Frontal cortex (tissue), 4 donors: ENCODE data around the gene ASF1A. TPM values are rescaled to one million over a fixed set of nuclear protein-coding genes. Genes with fewer than 3 reads are reported as not detected.
"Not testable (repeated sequence)": the region's sequence is repeated elsewhere in the genome, so short reads cannot be mapped to it uniquely, and the experiment has no call there.

Experiments
- DNase-seq, 2 donors: peaks; one replicate each; pipeline ENCODE4 v3.0.0; 2012; ENCODE audit warnings: low spot score in 2 of 2
- FAIRE-seq: peaks from 2 replicates; lab custom pipeline; 2012; peaks lifted over from hg19 to GRCh38; lab: Jason Lieb, UNC
- total RNA-seq: library from RNA; depleted of rRNA; stranded (reverse); fragments of >200 nt; gene quantifications from one replicate; pipeline ENCODE4 v1.2.3, GENCODE V29; 2014
- donor health status: control.
- donor health status: control.
- donor health status: control.

Gene ASF1A
- total RNA-seq = 40.4 TPM

DNA sequence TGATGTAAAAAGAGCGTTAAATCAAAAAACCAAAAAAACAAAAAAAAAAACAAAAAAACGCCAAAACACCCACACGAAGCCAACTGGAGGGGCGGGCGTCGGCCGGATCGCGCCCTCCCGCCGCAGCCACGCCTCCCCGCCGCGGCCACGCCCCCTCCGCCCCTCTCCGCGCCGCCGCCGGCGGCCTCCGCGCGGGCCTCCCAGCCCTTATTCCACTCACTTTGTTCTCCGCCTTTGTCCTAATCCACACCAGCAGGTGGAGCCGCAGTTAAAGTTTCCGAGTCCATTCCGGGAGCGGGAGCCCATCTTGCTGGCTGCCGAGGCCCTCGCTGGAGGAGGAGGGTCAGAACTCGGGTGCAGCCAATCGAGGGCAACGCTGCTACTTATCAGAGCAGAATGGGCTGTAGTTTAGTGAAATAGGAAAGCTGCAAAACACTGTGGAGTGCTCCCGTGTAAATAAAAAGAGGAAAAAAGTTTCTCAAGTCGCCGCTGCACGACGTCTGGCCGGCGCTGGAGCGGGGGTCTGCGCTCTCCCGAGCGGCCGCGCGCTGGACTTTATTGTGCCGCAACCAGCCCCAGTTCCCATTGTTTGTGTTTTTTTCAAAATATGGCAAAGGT, at the start of gene ASF1A:
TSS of gene ASF1A (plus strand) at position 346 of the 618 bp plus-strand sequence. CDS start at position 608, 262 bp downstream.
- FAIRE-seq = no peak

GRCh38 chr6:118844915-118845314, 49.0 kb upstream of the ASF1A start:
- no peak for FAIRE-seq
- DNase-seq = no peak

More for the DNA sequence above, at the start of gene ASF1A:
- peak; percentile 87 to 92 for DNase-seq

DNA sequence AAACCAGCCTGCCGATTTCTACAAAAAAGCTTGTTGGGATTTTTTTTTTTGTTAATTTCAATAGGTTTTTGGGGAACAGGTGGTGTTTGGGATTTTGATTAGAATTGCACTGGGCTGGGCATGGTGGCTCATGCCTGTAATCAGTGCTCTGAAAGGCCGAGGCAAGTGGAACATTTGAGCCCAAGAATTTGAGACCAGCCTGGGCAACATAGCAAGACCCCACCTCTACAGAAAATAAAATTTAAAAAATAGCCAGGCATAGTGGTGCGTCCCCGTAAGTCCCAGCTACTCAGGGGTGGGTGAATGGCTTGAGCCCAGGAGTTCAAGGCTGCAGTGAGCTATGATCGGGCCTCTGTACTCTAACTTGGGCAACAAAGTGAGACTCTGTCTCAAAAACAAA, 40.5 kb upstream of the ASF1A start:
- no peak for DNase-seq

DNA sequence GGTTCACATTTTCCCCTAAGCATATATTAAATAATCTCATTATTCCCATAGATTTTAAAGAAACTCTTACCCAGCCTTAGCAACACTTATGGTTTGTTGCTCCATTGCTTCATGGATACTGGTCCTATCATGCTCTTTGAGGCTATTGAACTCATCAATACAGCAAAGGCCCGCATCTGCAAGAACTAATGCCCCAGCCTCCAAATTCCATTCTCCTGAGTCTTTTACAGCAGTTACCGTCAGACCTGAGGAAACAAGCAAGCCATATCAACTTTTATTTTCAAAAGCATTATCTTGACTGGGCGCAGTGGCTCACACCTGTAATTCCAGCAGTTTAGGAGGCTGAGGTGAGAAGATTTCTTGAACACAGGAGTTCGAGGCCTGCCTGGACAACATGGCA, 37.7 kb upstream of the ASF1A start:
- no peak for DNase-seq
- no peak for FAIRE-seq

More for the DNA sequence above, 40.5 kb upstream of the ASF1A start:
- FAIRE-seq = no peak

DNA sequence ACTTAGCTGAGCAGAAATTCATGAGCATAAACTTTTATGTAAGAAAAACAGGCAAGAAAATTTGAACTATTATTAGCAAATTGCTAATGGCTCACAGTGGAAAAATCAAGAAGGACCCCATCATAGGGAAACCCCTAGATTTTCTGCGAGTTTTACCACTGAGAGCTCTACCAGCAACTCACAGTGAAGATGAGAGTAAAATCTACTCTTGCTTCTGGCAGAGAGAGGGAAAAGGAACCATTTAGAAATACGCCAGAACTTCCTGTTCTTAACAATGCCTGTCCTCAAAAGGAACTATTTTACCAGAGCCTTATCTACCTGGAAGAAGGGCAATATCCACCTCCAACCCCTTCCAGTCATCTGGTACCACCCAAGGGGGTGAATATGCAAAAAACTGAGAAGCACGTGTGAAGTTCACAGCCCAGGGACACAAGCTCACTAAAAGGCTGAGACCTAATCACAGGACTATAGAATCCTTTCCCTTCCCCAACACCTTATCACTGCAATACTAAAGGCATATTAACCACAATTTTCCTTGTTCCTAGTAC, 34.4 kb upstream of the ASF1A start:
- DNase-seq (no peak), FAIRE-seq (no peak)

- FAIRE-seq (no peak), DNase-seq (no peak)
Measured at GRCh38 chr6:118860363-118860762, 33.6 kb upstream of the ASF1A start.

GRCh38 chr6:118860880-118861279, 33.1 kb upstream of the ASF1A start:
- FAIRE-seq = no peak
- no peak for DNase-seq

GRCh38 chr6:118862443-118862842, 31.5 kb upstream of the ASF1A start:
- DNase-seq = no peak
- no peak for FAIRE-seq

DNA sequence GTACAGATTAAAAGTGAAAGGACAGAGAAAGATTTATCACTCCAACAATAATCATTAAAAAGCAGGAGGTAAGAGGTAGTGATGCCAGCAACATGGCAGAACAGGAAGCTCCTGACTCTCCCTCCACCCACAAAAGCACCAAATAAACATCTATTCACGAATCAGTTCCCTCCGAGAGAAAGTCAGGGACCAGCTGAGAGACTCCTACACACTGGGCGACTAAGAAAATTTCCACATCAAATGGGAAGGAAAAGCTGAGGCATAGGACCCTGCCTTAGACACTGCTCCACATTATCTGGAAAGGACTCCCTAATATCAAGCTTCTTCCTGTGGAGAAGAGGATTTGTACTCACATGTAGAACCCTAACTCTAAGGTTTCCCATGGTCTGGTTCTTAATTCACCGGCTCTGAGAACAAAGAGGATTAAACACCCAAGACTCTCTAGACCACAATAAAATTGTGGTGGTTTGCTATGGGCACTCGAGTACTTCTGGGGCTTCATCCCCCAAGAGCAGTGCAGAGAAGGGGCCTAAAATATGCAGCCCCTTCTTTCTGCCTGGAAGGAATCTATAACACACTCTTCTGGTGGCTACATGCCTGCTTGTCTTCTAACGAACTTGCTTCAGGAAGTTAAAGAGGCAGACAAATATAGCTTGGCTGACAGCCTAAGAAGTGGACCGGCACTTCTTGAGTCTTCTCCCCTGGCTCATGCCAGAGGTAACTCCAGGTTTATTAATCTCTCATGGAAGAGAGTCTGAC, 29.4 kb upstream of the ASF1A start:
- DNase-seq (no peak), FAIRE-seq (no peak)

GRCh38 chr6:118865100-118865391, 28.9 kb upstream of the ASF1A start:
- no peak for FAIRE-seq
- no peak for DNase-seq

DNA sequence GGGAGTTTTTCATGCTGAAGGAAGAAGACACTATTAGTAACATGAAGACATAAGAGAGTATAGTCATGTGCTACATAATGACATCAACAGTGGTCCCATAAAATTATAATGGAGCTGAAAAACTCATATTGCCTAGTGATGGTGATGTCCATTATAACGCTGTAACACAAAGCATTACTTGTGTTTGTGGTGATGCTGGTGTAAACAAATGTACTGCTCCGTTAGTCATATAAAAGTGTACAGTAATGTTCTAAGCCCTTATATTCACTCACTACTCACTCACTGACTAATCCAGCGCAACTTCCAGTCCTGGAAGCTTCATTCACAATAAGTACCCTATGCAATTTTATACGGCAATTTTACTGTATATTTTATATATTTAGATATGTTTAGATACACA, 26.8 kb upstream of the ASF1A start:
- FAIRE-seq (no peak), DNase-seq (no peak)

- not testable (repeated sequence) for DNase-seq, FAIRE-seq
Measured at GRCh38 chr6:118868901-118869300, 25.1 kb upstream of the ASF1A start.

DNA sequence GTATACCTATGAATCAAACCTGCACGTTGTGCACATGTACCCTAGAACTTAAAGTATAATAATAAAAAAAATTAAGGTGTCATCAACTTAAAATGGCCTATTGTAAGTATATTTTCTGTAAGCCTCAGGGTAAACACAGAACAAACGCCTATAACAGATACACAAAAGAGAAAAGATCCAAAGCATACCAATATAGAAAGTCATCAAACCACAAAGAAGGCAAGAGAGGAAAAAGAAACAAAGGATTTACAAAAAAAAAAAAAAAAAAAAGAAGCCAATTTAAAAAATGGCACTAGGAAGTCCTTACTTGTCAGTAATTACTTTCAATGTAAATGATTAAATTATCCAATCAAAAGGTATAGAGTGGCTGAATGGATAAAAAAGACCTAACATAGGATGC, 24.6 kb upstream of the ASF1A start:
- no peak for FAIRE-seq
- no peak for DNase-seq

GRCh38 chr6:118869894-118870589, 23.9 kb upstream of the ASF1A start:
- FAIRE-seq (no peak), DNase-seq (no peak)

DNA sequence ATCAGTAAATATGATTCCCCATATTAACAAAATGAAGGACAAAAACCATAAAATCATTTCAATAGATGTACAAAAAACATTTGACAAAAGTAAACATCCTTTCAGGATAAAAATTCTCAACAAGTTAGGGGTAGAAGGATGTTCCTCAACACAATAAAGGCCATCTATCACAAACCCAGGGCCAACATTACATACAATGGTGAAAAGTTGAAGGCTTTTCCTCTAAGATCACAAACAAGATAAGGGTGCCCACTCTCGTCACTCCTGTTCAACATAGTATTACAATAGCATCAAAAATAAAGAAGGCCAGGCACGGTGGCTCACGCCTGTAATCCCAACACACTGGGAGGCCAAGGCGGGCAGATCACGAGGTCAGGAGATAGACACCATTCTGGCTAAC, 22.6 kb upstream of the ASF1A start:
- FAIRE-seq (no peak), DNase-seq (no peak)

DNA sequence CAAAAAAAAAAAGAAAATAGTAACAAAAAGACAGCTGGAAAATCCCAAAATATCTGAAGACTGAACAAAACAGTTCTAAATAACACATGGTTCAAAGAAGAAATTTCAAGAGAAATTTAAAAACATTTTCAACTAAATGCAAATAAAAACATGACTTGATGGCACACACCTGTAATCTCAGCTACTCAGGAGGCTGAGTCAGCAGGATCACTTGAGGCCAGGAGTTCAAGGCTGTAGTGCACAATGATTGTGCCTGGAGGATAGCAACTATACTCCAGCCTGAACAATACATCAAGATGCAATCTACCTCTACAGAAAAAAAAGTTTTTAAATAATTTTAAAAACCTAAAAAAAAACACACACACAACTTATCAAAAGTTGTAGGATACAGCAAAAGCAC, 21.6 kb upstream of the ASF1A start:
- FAIRE-seq (no peak), DNase-seq (no peak)

DNA sequence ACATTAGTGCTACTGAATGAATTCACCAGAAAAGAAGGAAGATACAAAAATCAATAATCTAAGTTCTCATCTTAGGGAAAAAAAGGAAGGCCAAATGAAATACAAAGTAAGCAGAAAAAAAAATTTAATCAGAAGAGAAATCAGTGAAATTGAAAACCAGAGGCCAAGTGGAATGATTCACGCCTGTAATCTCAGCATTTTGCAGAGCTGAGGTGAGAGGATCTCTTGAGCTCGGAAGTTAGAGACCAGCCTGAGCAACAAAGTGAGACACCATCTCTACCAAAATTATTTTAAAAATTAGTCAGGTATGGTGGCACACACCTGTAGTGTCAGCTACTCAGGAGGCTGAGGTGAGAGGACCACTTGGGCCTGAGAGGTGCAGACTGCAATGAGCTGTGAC, 21.2 kb upstream of the ASF1A start:
- no peak for FAIRE-seq
- DNase-seq = no peak

DNA sequence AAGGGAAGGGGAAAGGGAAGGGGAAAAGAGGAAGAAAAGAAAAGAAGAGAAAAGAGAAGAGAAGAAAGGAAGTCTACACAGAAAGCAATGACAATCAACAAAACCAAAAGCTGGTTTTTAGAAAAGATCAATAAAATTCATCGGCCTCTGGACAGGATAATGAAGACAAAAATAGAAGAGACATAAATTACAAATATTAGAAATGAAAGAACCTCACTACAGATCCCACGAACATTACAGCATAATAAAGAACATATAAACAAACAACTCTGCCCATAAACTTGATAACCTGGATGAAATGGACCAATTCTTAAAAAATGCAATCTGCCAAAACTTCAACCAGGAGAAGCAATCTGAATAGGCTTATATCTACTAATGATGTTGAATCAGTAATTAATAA, 20.7 kb upstream of the ASF1A start:
- DNase-seq (no peak), FAIRE-seq (no peak)

DNA sequence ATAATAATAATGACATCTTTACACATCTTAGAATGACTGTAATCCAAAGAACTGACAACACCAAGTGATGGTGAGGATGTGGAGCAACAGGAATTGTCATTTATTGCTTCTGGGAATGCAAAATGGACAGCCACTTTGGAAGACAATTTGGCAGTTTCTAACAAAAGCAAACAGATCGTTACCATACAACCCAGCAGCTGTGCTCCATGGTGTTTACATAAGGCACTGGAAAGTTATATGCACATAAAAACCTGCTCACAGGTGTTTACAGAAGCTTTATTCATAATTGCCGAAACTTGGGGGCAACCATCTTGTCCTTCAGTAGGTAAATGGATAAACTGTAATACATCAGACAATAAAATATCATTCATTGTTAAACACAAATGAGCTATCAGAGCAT, 18.3 kb upstream of the ASF1A start:
- DNase-seq = no peak
- no peak for FAIRE-seq

- no peak for DNase-seq
Measured at GRCh38 chr6:118876198-118876597, 17.8 kb upstream of the ASF1A start.

GRCh38 chr6:118876814-118877213, 17.1 kb upstream of the ASF1A start:
- FAIRE-seq (no peak), DNase-seq (no peak)

More at GRCh38 chr6:118876198-118876597, 17.8 kb upstream of the ASF1A start:
- no peak for FAIRE-seq
